Right atrium auricular region (tissue), 2 donors: ENCODE measurements around the gene SLC35A2. TPM values are rescaled to one million over a fixed set of nuclear protein-coding genes. Genes with fewer than 3 reads are reported as not detected.

Experiments
- DNase-seq: peaks from one replicate; pipeline ENCODE4 v3.0.0-alpha.2; 2019; ENCODE audit warnings: low spot score
- H3K27ac ChIP-seq, 2 donors: fragments of 200-600 bp; sonication (generic); 1 replicate in 1 of 2; 2 replicates in 1 of 2; pipeline ENCODE4 v1.5.1; 2016 to 2019
- H3K27me3 ChIP-seq, 2 donors: fragments of 200-600 bp; sonication (generic); one replicate each; pipeline versions ENCODE4 v1.5.1 to v1.6.0; 2017 to 2019
- H3K36me3 ChIP-seq: fragments of 200-600 bp; sonication (generic); one replicate; pipeline ENCODE4 v1.5.1; 2016
- H3K4me1 ChIP-seq, 2 donors: fragments of 200-600 bp; sonication (generic); one replicate each; pipeline versions ENCODE4 v1.5.1 to v1.6.0; 2017 to 2019
- H3K4me3 ChIP-seq, 2 donors: fragments of 200-600 bp; sonication (generic); 1 replicate in 1 of 2; 2 replicates in 1 of 2; pipeline ENCODE4 v1.5.1; 2017 to 2019; ENCODE audit warnings: mild to moderate bottlenecking in 1 of 2, moderate library complexity in 1 of 2
- H3K9me3 ChIP-seq, 2 donors: fragments of 200-600 bp; sonication (generic); one replicate each; pipeline ENCODE4 v1.5.1; 2019
- total RNA-seq, 2 donors: library from RNA; depleted of rRNA; stranded (reverse); fragments of >200 nt; gene quantifications; one replicate each; pipeline ENCODE4 v1.1.0, GENCODE V29; 2016
- TF ChIP-seq, protein P1 (sequence below), 2 donors: fragments of 200-600 bp; sonication (generic); IDR thresholded peaks; one replicate each; pipeline ENCODE4 v1.5.1; 2019; ENCODE audit warnings: antibody characterized with exemption in 2 of 2

The SLC35A2 gene
- total RNA-seq, 2 donors from 2014 or later = 16.8 to 18.8 TPM

- H3K27ac ChIP-seq = peak overlapping the region; percentile 70 to 87
- H3K4me3 ChIP-seq = peak overlapping the region; percentile 53 to 61
- H3K27me3 ChIP-seq = no peaks in the 10 kb centered on the region
- DNase-seq = no peak
- TF ChIP-seq, protein P1, sequence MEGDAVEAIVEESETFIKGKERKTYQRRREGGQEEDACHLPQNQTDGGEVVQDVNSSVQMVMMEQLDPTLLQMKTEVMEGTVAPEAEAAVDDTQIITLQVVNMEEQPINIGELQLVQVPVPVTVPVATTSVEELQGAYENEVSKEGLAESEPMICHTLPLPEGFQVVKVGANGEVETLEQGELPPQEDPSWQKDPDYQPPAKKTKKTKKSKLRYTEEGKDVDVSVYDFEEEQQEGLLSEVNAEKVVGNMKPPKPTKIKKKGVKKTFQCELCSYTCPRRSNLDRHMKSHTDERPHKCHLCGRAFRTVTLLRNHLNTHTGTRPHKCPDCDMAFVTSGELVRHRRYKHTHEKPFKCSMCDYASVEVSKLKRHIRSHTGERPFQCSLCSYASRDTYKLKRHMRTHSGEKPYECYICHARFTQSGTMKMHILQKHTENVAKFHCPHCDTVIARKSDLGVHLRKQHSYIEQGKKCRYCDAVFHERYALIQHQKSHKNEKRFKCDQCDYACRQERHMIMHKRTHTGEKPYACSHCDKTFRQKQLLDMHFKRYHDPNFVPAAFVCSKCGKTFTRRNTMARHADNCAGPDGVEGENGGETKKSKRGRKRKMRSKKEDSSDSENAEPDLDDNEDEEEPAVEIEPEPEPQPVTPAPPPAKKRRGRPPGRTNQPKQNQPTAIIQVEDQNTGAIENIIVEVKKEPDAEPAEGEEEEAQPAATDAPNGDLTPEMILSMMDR (IDR thresholded peaks at IDR 0.05) = no peak
- H3K4me1 ChIP-seq = peaks cover 0 to 24% of the 10 kb centered on the region in 2 donors
- H3K9me3 ChIP-seq = no peaks in the 10 kb centered on the region
- H3K36me3 ChIP-seq = peaks cover 10% of the 10 kb centered on the region
Observed at GRCh38 chrX:48918301-48918642, 6.8 kb upstream of the SLC35A2 start.

- Histone ChIP-seq H3K27me3 (no peaks in the 10 kb centered on the region), H3K9me3 (no peaks in the 10 kb centered on the region), H3K4me1 (peaks cover 0 to 24% of the 10 kb centered on the region in 2 donors), H3K36me3 (peaks cover 3% of the 10 kb centered on the region), H3K27ac (peak overlapping the region; percentile 70 to 87), H3K4me3 (peak overlapping the region in 1 of 2 donors; percentile 27)
- peak; percentile 92 for DNase-seq
- TF ChIP-seq, protein P1 (IDR thresholded peaks at IDR 0.05) = peak; percentile 69 to 92
Observed at GRCh38 chrX:48917139-48918001, 5.9 kb upstream of the SLC35A2 start.

- Histone ChIP-seq H3K9me3 (no peaks in the 10 kb centered on the region), H3K4me1 (peaks cover 0 to 19% of the 10 kb centered on the region in 2 donors), H3K36me3 (no peaks in the 10 kb centered on the region), H3K27me3 (no peaks in the 10 kb centered on the region), H3K27ac (no peak overlapping the region), H3K4me3 (no peak overlapping the region)
- no peak for DNase-seq
- TF ChIP-seq, protein P1 (IDR thresholded peaks at IDR 0.05) = no peak
Observed at GRCh38 chrX:48914593-48915493, 3.4 kb upstream of the SLC35A2 start.

- no peak for DNase-seq
- Histone ChIP-seq H3K27ac (no peak overlapping the region), H3K9me3 (no peaks in the 10 kb centered on the region), H3K27me3 (no peaks in the 10 kb centered on the region), H3K4me1 (peaks cover 0 to 14% of the 10 kb centered on the region in 2 donors), H3K4me3 (no peak overlapping the region), H3K36me3 (no peaks in the 10 kb centered on the region)
- TF ChIP-seq, protein P1 (IDR thresholded peaks at IDR 0.05) = no peak
Observed at GRCh38 chrX:48913605-48914366, 2.3 kb upstream of the SLC35A2 start.

DNA sequence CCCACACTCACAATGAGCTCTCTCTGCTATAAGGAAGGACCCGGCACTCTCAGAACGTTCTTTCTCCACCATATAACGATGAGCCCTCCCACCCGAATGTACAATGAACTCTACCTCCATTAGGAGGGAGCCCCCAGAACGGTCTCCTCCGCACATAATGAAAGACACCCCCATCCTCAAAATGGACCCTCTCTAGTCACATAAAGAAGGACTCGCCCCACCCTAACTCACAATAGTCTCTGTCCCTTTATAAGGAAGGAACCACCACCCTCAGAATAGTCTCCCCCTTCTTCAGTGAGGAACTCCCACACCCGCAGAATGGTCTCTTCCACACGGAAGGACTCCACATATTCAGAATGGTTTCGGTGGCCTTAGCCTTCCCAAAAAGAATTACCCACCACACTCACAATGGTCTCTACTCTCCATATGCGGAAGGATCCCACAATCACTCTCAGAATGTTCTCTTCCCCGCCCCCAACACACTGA lies 477 bp downstream of the SLC35A2 start:
- DNase-seq = no peak
- H3K36me3 ChIP-seq = peaks cover 9% of the 10 kb centered on the region
- H3K4me1 ChIP-seq = no peaks in the 10 kb centered on the region
- peak overlapping the region; percentile 51 to 57 for H3K4me3 ChIP-seq
- no peaks in the 10 kb centered on the region for H3K27me3 ChIP-seq
- peak overlapping the region; percentile 72 to 78 for H3K27ac ChIP-seq
- H3K9me3 ChIP-seq = no peaks in the 10 kb centered on the region
- TF ChIP-seq, protein P1 (IDR thresholded peaks at IDR 0.05) = no peak
